IPS-20b (cell line): ENCODE data around the gene PTDSS2.
"Not testable (repeated sequence)": the region's sequence is repeated elsewhere in the genome, so short reads cannot be mapped to it uniquely, and the experiment has no call there.

Experiments
- H3K27ac ChIP-seq: one replicate; pipeline ENCODE4 v1.5.1; 2013; ENCODE audit warnings: low read length
- H3K27me3 ChIP-seq: 2 replicates; pipeline ENCODE4 v1.6.1; 2013; ENCODE audit warnings: mild to moderate bottlenecking, low read length, inconsistent platforms; ENCODE audit not compliant: insufficient read depth
- H3K36me3 ChIP-seq: 2 replicates; pipeline ENCODE4 v1.6.1; 2013; ENCODE audit warnings: low read depth, mild to moderate bottlenecking, inconsistent platforms, low read length, moderate library complexity; ENCODE audit not compliant: insufficient read depth
- H3K4me1 ChIP-seq: 2 replicates; pipeline ENCODE4 v1.6.1; 2013; ENCODE audit warnings: mild to moderate bottlenecking, control low read depth, inconsistent platforms, low read length, moderate library complexity; ENCODE audit not compliant: insufficient read depth
- H3K4me3 ChIP-seq: 2 replicates; pipeline ENCODE4 v1.5.1; 2013; ENCODE audit warnings: mild to moderate bottlenecking, low read length, inconsistent platforms
- H3K9ac ChIP-seq: 2 replicates; pipeline ENCODE4 v1.6.1; 2013; ENCODE audit warnings: low read depth, mild to moderate bottlenecking, inconsistent platforms, low read length, moderate library complexity
- H3K9me3 ChIP-seq: 2 replicates; pipeline ENCODE4 v1.6.1; 2013; ENCODE audit warnings: mild to moderate bottlenecking, low read depth, low read length, inconsistent platforms; ENCODE audit not compliant: insufficient read depth

The PTDSS2 gene

GRCh38 chr11:514606-515005 is 64.5 kb downstream of the PTDSS2 start:
- Histone ChIP-seq H3K4me3 (no peak overlapping the region), H3K36me3 (peaks cover 6% of the 10 kb centered on the region; the same call in 1 of the 2 replicates), H3K27me3 (no peaks in the 10 kb centered on the region), H3K4me1 (no peaks in the 10 kb centered on the region), H3K27ac (no peak overlapping the region), H3K9ac (no peak overlapping the region), H3K9me3 (peaks cover 13% of the 10 kb centered on the region)

GRCh38 chr11:515131-515530 is 65.1 kb downstream of the PTDSS2 start:
- H3K27ac ChIP-seq, result no peak overlapping the region
- H3K9me3 ChIP-seq, result peaks cover 13% of the 10 kb centered on the region
- H3K4me1 ChIP-seq, result no peaks in the 10 kb centered on the region
- H3K27me3 ChIP-seq, result no peaks in the 10 kb centered on the region
- H3K9ac ChIP-seq, result no peak overlapping the region
- H3K36me3 ChIP-seq, result peaks cover under 1% of the 10 kb centered on the region; the same call in 1 of the 2 replicates
- no peak overlapping the region for H3K4me3 ChIP-seq

- Histone ChIP-seq H3K9me3 (peaks cover 13% of the 10 kb centered on the region), H3K27ac (no peak overlapping the region), H3K9ac (no peak overlapping the region), H3K4me1 (no peaks in the 10 kb centered on the region), H3K36me3 (no peaks in the 10 kb centered on the region; the same call in 1 of the 2 replicates), H3K27me3 (no peaks in the 10 kb centered on the region), H3K4me3 (no peak overlapping the region)
These were observed 66.3 kb downstream of the PTDSS2 start for GRCh38 chr11:516400-516799.

GRCh38 chr11:516918-517685 is 67.0 kb downstream of the PTDSS2 start:
- H3K4me3 ChIP-seq, H3K27ac ChIP-seq, H3K9ac ChIP-seq, H3K4me1 ChIP-seq, H3K27me3 ChIP-seq, H3K36me3 ChIP-seq: not testable (repeated sequence)
- peaks cover 13% of the 10 kb centered on the region for H3K9me3 ChIP-seq

- no peak overlapping the region for H3K9ac ChIP-seq
- H3K4me1 ChIP-seq, result no peaks in the 10 kb centered on the region
- H3K27me3 ChIP-seq, result no peaks in the 10 kb centered on the region
- H3K4me3 ChIP-seq, result no peak overlapping the region
- H3K9me3 ChIP-seq, result peaks cover 13% of the 10 kb centered on the region
- no peaks in the 10 kb centered on the region; the same call in 1 of the 2 replicates for H3K36me3 ChIP-seq
- H3K27ac ChIP-seq, result no peak overlapping the region
These were observed 68.6 kb downstream of the PTDSS2 start for GRCh38 chr11:518463-519202.

GRCh38 chr11:520428-521176 is 70.5 kb downstream of the PTDSS2 start:
- no peak overlapping the region for H3K27ac ChIP-seq
- H3K9me3 ChIP-seq, result peaks cover 13% of the 10 kb centered on the region
- no peaks in the 10 kb centered on the region for H3K27me3 ChIP-seq
- no peaks in the 10 kb centered on the region for H3K36me3 ChIP-seq
- H3K9ac ChIP-seq, result no peak overlapping the region
- H3K4me1 ChIP-seq, result no peaks in the 10 kb centered on the region
- no peak overlapping the region for H3K4me3 ChIP-seq

GRCh38 chr11:521177-521688 is 71.2 kb downstream of the PTDSS2 start:
- H3K36me3 ChIP-seq, result no peaks in the 10 kb centered on the region
- H3K27me3 ChIP-seq, result no peaks in the 10 kb centered on the region
- no peaks in the 10 kb centered on the region for H3K4me1 ChIP-seq
- no peak overlapping the region for H3K4me3 ChIP-seq
- no peak overlapping the region for H3K9ac ChIP-seq
- peaks cover 8% of the 10 kb centered on the region for H3K9me3 ChIP-seq
- H3K27ac ChIP-seq, result no peak overlapping the region

GRCh38 chr11:526192-526591 is 76.1 kb downstream of the PTDSS2 start:
- no peak overlapping the region for H3K4me3 ChIP-seq
- no peaks in the 10 kb centered on the region for H3K4me1 ChIP-seq
- no peaks in the 10 kb centered on the region for H3K36me3 ChIP-seq
- no peaks in the 10 kb centered on the region for H3K27me3 ChIP-seq
- H3K9ac ChIP-seq, result no peak overlapping the region
- H3K9me3 ChIP-seq, result no peaks in the 10 kb centered on the region
- H3K27ac ChIP-seq, result no peak overlapping the region

- no peak overlapping the region for H3K9ac ChIP-seq
- H3K27me3 ChIP-seq, result no peaks in the 10 kb centered on the region
- no peak overlapping the region for H3K27ac ChIP-seq
- H3K9me3 ChIP-seq, result no peaks in the 10 kb centered on the region
- peaks cover 18% of the 10 kb centered on the region; the same call in 1 of the 2 replicates for H3K36me3 ChIP-seq
- no peaks in the 10 kb centered on the region for H3K4me1 ChIP-seq
- H3K4me3 ChIP-seq, result no peak overlapping the region
These were observed 78.2 kb downstream of the PTDSS2 start for GRCh38 chr11:528166-528814.

- Histone ChIP-seq H3K4me3 (no peak overlapping the region), H3K36me3 (peaks cover 18% of the 10 kb centered on the region; the same call in 1 of the 2 replicates), H3K9ac (no peak overlapping the region), H3K27ac (no peak overlapping the region), H3K9me3 (no peaks in the 10 kb centered on the region), H3K27me3 (no peaks in the 10 kb centered on the region), H3K4me1 (no peaks in the 10 kb centered on the region)
These were observed 79.0 kb downstream of the PTDSS2 start for GRCh38 chr11:528815-529727.
